Measurements from ENCODE around the gene PNPLA7. TPM values are rescaled to one million over a fixed set of nuclear protein-coding genes. Genes with fewer than 3 reads are reported as not detected.

Gene PNPLA7
- total and polyA plus RNA-seq, 5 donors, result 5.5 to 13.0 (median 7.6) TPM

DNA sequence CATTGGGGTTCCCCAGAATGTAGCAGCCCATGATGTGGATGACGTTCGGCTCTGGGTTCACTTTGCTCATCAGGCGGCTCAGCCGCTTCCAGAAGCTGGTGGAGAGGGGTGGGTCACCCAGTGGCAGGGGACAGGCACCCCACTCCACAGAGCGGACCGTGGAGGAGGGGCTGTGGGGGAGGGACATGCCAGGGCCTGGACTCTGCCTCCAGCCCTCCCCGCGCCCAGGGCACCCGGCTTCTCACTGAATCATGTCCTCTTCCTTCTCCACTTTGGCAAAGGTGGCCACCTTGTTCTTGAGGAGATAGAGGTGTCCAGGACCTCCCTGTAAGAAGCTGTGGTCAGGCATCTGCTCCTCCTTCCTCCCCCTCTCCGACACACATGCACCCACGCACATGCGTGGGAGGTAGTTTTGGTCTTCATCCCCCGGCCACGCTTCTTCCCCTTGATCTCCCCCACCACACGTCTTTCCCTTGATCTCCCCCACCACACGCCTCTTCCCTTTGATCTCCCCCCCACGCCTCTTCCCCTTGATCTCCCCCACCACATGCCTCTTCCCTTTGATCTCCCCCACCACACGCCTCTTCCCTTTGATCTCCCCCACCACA is 100.2 kb downstream of the PNPLA7 start:
- no peaks in the 10 kb centered on the region for H3K9me3 ChIP-seq (ENCODE audit: control insufficient read depth, low read length)
- intact Hi-C loops (cut with DNase I), result no loop called here
- DNase-seq, result peak; percentile 18 to 59 (median 23)
- H3K27ac ChIP-seq (ENCODE audit: low read length), result no peak overlapping the region
- H3K4me1 ChIP-seq (ENCODE audit: control insufficient read depth, insufficient read depth, low read length), result no peaks in the 10 kb centered on the region
- no peak overlapping the region for H3K4me3 ChIP-seq (ENCODE audit: low read length)
- WGBS, result 84% methylated on average over 18 of the region's 18 CpGs
- no peaks in the 10 kb centered on the region for H3K27me3 ChIP-seq (ENCODE audit: control insufficient read depth, insufficient read depth)
- ATAC-seq, result no peak

DNA sequence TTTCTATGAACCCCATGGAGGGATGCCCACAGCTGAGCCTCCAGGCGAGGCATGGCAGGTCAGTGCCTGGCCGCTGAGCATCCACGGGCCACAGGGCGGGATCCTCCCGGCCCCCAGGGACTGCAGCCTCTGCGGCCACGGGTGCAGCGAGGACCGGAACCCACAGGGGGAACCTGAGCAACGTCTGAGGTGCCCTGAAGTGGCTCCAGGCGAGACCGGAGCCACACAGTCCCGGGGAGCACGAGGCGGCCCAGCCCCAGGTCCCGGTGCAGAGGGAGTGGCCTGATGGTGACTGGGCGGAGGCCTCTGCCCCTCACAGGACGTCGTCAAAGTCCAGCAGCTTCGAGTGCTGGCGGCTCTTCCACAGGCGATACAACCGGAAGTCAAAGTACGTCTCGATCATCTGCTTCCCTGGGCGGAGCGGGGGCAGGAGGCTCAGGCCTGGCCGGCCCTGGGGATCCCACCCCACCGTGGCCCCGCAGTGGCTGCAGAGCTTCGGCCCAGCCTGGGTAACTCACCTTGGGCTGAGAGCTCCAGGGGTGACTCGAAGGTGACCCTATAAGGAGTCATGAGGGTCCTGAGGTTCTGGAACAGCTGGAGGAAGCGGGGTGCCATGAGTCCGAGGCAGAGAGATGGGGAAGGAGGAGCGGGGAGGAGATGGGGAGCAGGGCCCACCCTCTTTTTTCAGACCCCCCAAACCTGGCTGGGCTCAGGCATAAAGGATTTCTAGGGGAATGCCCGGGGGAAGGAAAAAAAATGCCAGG is 100.9 kb downstream of the PNPLA7 start:
- Histone ChIP-seq H3K4me3 (ENCODE audit: low read length) (no peak overlapping the region), H3K4me1 (ENCODE audit: control insufficient read depth, insufficient read depth, low read length) (no peaks in the 10 kb centered on the region), H3K27me3 (ENCODE audit: control insufficient read depth, insufficient read depth) (no peaks in the 10 kb centered on the region), H3K27ac (ENCODE audit: low read length) (no peak overlapping the region), H3K9me3 (ENCODE audit: control insufficient read depth, low read length) (no peaks in the 10 kb centered on the region)
- intact Hi-C loops (cut with DNase I), result no loop called here
- DNase-seq (peak; percentile 10 to 48 (median 33)), ATAC-seq (no peak)
- WGBS, result 86% methylated on average over 36 of the region's 36 CpGs

DNA sequence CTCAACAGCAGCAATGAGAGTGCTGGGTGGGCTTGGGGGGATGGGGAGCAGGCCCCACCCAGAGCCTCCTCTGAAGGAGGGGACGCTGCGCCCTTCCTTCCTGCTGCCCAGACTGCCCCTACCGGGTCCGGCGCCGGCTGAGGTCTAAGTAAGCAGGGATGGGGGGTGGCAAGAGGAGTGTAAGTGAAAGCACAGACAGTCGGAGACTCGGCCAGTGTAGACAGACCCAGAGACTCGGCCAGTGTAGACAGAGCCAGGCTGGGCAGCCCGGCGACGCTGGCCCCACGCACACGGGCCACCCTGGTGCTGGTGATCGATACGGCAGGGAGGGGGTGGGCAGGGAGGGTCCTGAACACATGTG is 101.6 kb downstream of the PNPLA7 start:
- H3K9me3 ChIP-seq (ENCODE audit: control insufficient read depth, low read length), result no peaks in the 10 kb centered on the region
- DNase-seq (peak in 2 of 3 donors; percentile 28 to 50), ATAC-seq (no peak)
- no peaks in the 10 kb centered on the region for H3K27me3 ChIP-seq (ENCODE audit: control insufficient read depth, insufficient read depth)
- no peak overlapping the region for H3K4me3 ChIP-seq (ENCODE audit: low read length)
- WGBS, result 92% methylated on average over 16 of the region's 16 CpGs
- H3K27ac ChIP-seq (ENCODE audit: low read length), result no peak overlapping the region
- H3K4me1 ChIP-seq (ENCODE audit: control insufficient read depth, insufficient read depth, low read length), result no peaks in the 10 kb centered on the region
- intact Hi-C loops (cut with DNase I), result no loop called here

DNA sequence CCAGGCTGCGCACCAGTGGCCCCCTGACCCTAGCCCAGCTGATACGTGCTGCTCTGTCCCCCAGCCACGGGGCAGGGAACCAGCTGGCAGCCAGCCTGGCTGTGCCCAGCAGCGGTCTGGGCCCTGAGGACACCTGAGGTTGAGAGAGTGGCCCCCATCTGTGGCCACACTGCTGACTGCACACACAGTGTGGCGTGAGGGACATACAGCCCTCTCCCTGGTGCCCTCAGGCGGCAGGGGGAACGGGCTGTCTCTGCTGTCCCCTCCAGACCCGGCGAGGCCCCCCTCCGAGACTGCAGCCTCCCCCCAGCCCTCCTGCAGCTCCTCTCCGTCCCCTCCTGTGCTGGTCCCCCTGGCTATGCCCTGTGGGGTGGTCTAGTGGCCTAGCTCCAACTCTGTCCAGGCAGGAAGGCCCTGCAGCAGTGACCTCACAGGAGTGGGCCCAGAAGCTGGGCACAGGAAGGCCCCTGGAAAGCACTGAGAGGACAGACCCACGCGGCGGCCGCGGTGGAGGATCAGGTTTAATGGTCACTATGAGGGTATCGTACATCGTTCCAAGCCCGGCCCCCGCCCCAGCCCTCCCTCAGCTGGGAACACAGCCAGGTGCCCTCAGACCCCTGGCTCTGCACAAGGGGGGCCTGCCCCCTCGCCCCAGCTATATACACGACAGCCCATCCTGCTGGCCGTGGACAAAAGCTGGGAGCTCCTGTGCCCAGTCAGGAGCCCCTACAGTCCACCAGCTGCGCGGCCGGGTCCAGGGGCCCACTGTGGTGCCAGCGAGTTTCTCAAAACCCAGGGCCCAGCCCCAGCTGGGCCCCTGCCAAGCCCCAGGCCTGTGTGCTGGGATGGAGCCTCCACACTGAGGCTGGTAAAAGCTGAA is 102.2 kb downstream of the PNPLA7 start:
- DNase-seq (peak; percentile 18 to 64 (median 55)), ATAC-seq (peak in 1 of 2 donors; percentile 16)
- no peaks in the 10 kb centered on the region for H3K27me3 ChIP-seq (ENCODE audit: control insufficient read depth, insufficient read depth)
- H3K4me3 ChIP-seq (ENCODE audit: low read length), result no peak overlapping the region
- 82% methylated on average over 27 of the region's 27 CpGs for WGBS
- intact Hi-C loops (cut with DNase I), result no loop called here
- H3K27ac ChIP-seq (ENCODE audit: low read length), result no peak overlapping the region
- H3K4me1 ChIP-seq (ENCODE audit: control insufficient read depth, insufficient read depth, low read length), result no peaks in the 10 kb centered on the region
- no peaks in the 10 kb centered on the region for H3K9me3 ChIP-seq (ENCODE audit: control insufficient read depth, low read length)

DNA sequence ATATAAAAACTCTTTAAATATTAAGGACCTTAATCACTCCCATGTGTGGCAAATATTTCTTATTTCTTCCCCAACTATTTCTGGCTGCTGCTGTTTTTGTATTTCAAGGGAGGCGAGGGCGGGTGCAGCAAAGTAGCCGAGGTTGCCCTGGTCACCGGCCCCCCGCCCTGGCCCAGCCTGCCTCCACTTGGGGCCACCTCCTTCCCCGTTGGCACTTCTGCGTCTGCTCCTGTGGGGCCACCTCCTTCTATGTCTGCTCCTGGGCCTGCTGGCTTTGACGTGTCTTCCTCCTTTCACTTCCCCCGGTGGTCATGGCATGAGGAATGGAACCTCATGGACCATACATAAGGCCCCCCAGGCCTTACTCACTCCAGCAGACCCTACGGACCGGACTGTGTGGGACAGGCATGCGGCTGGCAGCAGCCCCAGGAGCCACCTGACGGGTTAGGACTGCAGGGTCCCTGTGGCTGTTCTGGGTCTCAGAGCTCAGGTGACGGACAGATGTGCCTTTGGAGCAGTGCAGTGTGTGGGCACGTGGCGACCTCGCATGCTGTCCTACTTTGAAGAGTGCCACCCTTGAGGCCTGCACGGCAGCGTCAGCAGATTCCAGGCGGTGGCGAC is 103.2 kb downstream of the PNPLA7 start:
- WGBS, result 73% methylated on average over 21 of the region's 21 CpGs
- Histone ChIP-seq H3K27me3 (ENCODE audit: control insufficient read depth, insufficient read depth) (no peaks in the 10 kb centered on the region), H3K4me1 (ENCODE audit: control insufficient read depth, insufficient read depth, low read length) (no peaks in the 10 kb centered on the region), H3K9me3 (ENCODE audit: control insufficient read depth, low read length) (no peaks in the 10 kb centered on the region), H3K27ac (ENCODE audit: low read length) (no peak overlapping the region), H3K4me3 (ENCODE audit: low read length) (no peak overlapping the region)
- DNase-seq, result peak; percentile 16 to 59 (median 57)
- intact Hi-C loops (cut with DNase I), result no loop called here
- ATAC-seq, result peak in 1 of 2 donors; percentile 5

DNA sequence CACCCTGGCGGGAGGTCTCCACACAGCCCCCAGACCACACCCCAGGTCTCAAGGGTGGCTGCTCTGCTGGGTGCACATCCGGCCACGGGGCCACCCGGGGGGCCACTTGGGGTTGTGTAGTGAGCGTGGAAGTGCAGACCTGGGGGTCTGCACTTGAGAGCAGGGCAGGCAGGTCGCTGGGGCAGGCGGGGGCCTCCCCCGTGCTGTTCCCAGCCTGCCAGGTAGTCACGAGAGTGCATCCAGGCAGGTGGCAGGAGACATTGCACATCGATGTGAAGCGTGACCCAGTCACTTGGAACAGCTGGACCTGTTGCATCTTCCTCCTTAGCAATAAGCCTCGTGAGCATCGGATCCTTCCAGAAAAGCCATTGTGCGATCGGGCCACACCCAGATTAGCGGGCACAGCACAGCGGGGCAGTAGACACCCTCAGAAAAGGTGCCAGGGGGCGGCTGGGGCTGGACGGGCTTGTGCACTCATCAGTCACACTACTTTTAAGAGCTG is 104.2 kb downstream of the PNPLA7 start:
- DNase-seq, result peak; percentile 14 to 55 (median 36)
- H3K4me3 ChIP-seq (ENCODE audit: low read length), result no peak overlapping the region

DNA sequence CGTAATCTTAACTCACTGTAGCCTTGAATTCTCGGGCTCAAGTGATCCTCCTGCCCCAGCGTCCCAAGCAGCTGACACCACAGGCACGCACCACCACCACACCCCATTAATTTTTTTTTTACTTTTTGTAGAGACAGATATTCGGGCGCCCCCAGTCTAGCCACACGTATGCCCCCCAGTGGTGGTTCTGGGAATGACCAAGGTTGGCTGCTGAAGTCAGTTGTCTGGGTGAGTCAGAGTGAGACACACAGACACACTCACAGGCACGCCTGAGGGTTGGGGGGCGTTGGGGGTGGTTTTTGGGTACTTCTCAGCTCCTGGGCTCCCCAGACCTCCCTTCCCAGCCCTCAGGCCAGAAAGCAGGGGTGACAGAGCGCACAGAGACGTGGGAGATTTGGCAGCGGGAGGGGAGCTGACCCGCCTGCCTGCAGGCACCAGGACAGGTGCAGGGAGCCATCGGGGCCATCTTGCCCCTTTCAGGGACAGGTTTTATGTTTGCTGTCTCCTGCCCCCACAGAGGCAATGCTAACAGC is 104.9 kb downstream of the PNPLA7 start:
- peak; percentile 47 to 60 for ATAC-seq
- DNase-seq, result peak; percentile 76 to 92 (median 90)
- Histone ChIP-seq H3K4me3 (ENCODE audit: low read length) (no peak overlapping the region), H3K27ac (ENCODE audit: low read length) (no peak overlapping the region), H3K4me1 (ENCODE audit: control insufficient read depth, insufficient read depth, low read length) (no peaks in the 10 kb centered on the region), H3K27me3 (ENCODE audit: control insufficient read depth, insufficient read depth) (no peaks in the 10 kb centered on the region), H3K9me3 (ENCODE audit: control insufficient read depth, low read length) (no peaks in the 10 kb centered on the region)
- WGBS, result 18% methylated on average over 14 of the region's 14 CpGs
- intact Hi-C loops (cut with DNase I), result no loop called here

More for the DNA sequence above, 104.2 kb downstream of the PNPLA7 start:
- no peaks in the 10 kb centered on the region for H3K27me3 ChIP-seq (ENCODE audit: control insufficient read depth, insufficient read depth)
- no peaks in the 10 kb centered on the region for H3K9me3 ChIP-seq (ENCODE audit: control insufficient read depth, low read length)
- intact Hi-C loops (cut with DNase I), result no loop called here
- 60% methylated on average over 19 of the region's 19 CpGs for WGBS
- peak in 1 of 2 donors; percentile 10 for ATAC-seq
- no peaks in the 10 kb centered on the region for H3K4me1 ChIP-seq (ENCODE audit: control insufficient read depth, insufficient read depth, low read length)
- H3K27ac ChIP-seq (ENCODE audit: low read length), result no peak overlapping the region

DNA sequence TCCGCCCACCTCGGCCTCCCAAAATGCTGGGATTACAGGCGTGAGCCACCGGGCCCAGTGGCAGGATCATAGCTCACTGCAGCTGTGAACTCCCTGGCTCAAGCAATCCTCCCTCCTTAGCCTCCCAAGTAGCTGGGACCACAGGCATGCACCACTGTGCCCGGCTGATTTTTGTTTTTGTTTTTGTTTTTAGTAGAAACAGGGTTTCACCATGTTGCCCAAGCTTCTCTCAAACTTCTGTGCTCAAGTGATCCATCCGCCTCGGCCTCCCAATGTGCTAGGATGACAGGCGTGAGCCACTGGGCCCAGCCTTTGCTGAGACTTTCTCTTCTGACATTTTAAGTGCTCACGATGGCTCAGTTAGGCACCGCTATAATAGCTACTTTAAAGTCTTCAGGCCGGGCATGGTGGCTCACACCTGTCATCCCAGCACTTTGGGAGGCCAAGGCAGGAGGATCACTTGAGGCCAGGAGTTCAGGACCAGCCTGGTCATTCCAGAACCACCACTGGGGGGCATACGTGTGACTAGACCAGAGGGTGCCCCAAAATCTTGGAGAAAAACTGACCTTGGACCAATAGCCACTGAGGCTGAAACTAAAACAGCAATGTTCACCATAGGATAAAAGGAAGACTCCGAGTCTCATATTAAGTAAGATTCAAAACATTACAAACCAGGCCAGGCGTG is 106.0 kb downstream of the PNPLA7 start:
- WGBS, result 86% methylated on average over 14 of the region's 14 CpGs
- no peak overlapping the region for H3K27ac ChIP-seq (ENCODE audit: low read length)
- H3K4me3 ChIP-seq (ENCODE audit: low read length), result no peak overlapping the region
- ATAC-seq (no peak), DNase-seq (no peak)
- no peaks in the 10 kb centered on the region for H3K4me1 ChIP-seq (ENCODE audit: control insufficient read depth, insufficient read depth, low read length)
- no peaks in the 10 kb centered on the region for H3K27me3 ChIP-seq (ENCODE audit: control insufficient read depth, insufficient read depth)
- intact Hi-C loops (cut with DNase I), result no loop called here
- H3K9me3 ChIP-seq (ENCODE audit: control insufficient read depth, low read length), result no peaks in the 10 kb centered on the region

DNA sequence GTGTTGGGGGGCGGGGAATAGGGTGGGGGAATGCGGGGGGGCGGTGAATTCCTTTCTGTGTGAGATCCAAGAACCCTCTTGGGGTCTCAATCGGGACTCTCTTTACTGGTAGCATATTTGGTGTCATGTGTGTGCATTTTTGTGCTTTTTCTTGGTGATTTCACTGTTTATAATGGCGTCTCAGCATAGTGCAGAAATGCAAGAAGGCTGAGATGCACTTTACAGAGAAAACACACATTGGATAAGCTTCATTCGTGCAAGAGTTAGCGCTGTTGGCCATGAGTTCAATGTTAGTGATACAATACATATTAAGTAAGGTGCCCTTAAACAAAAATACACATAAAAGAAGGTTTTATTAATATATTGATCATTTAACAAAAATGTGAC is 108.3 kb downstream of the PNPLA7 start:
- 18% methylated on average over 7 of the region's 7 CpGs for WGBS
- Histone ChIP-seq H3K27me3 (ENCODE audit: control insufficient read depth, insufficient read depth) (no peaks in the 10 kb centered on the region), H3K9me3 (ENCODE audit: control insufficient read depth, low read length) (no peaks in the 10 kb centered on the region), H3K4me1 (ENCODE audit: control insufficient read depth, insufficient read depth, low read length) (no peaks in the 10 kb centered on the region), H3K4me3 (ENCODE audit: low read length) (peak overlapping the region; percentile 51), H3K27ac (ENCODE audit: low read length) (no peak overlapping the region)
- ATAC-seq (no peak), DNase-seq (no peak)
- intact Hi-C loops (cut with DNase I), result no loop called here
